ENCODE results near the gene ABL2.

ABL2 gene

DNA sequence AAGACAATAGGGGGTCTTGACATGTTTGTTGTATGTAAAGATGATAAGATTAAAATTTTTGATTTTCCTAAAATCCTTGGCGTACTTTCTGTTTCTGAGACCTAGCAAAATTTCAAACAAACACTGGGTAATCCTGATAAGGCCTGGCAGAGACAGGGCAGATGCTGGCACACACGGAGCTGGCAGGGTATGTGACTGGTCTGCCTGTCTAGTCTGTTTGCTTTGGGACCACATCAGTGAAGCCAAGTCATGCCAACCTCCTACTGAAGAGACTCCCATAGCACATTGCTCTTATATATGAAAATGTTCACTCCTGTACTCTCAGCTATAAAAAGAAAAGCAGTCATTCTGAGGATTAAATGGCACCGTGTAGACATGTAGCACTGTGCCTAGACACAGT is 133.6 kb downstream of the ABL2 start:
- H3K9me3 ChIP-seq (ENCODE audit: control insufficient read depth, insufficient read depth, low read length): no peaks in the 10 kb centered on the region
- H3K27me3 ChIP-seq (ENCODE audit: control insufficient read depth, low read length): no peaks in the 10 kb centered on the region
- H3K4me3 ChIP-seq (ENCODE audit: low read length): no peak overlapping the region
- H3K4me1 ChIP-seq (ENCODE audit: control insufficient read depth, low read length): no peaks in the 10 kb centered on the region
- H3K4me2 ChIP-seq (ENCODE audit: low read length): no peak overlapping the region
- H3K9me2 ChIP-seq (replicated peaks; ENCODE audit: control insufficient read depth, low read length): no peaks in the 10 kb centered on the region
- TF ChIP-seq CTCF (IDR thresholded peaks at IDR 0.05; ENCODE audit: low read depth, low read length, poor library complexity, severe bottlenecking) (no peak), EZH2phosphoT487 (IDR thresholded peaks at IDR 0.05; ENCODE audit: borderline replicate concordance, low read length) (no peak)
- H3F3A ChIP-seq (ENCODE audit: control insufficient read depth, insufficient read depth): peaks cover 18% of the 10 kb centered on the region
- H3K36me3 ChIP-seq (ENCODE audit: control insufficient read depth, low read length): peaks cover 67% of the 10 kb centered on the region
- H4K20me1 ChIP-seq (ENCODE audit: control insufficient read depth, insufficient read depth, low read depth, low read length): peaks cover 4% of the 10 kb centered on the region; the same call in 1 of the 2 replicates
- H3K79me2 ChIP-seq (ENCODE audit: control insufficient read depth, low read length): peaks cover 8% of the 10 kb centered on the region
- no peak overlapping the region for H3K27ac ChIP-seq (ENCODE audit: low read depth, low read length)

- H3F3A ChIP-seq (ENCODE audit: control insufficient read depth, insufficient read depth): peaks cover 18% of the 10 kb centered on the region
- peaks cover 72% of the 10 kb centered on the region for H3K36me3 ChIP-seq (ENCODE audit: control insufficient read depth, low read length)
- TF ChIP-seq EZH2phosphoT487 (IDR thresholded peaks at IDR 0.05; ENCODE audit: borderline replicate concordance, low read length) (no peak), CTCF (IDR thresholded peaks at IDR 0.05; ENCODE audit: low read depth, low read length, poor library complexity, severe bottlenecking) (no peak)
These were observed 134.1 kb downstream of the ABL2 start for GRCh38 chr1:179095377-179095776.

GRCh38 chr1:179094818-179095217 is 134.7 kb downstream of the ABL2 start:
- no peaks in the 10 kb centered on the region for H3K27me3 ChIP-seq (ENCODE audit: control insufficient read depth, low read length)
- no peak overlapping the region for H3K4me3 ChIP-seq (ENCODE audit: low read length)
- no peak overlapping the region for H3K4me2 ChIP-seq (ENCODE audit: low read length)
- TF ChIP-seq EZH2phosphoT487 (IDR thresholded peaks at IDR 0.05; ENCODE audit: borderline replicate concordance, low read length) (no peak), CTCF (IDR thresholded peaks at IDR 0.05; ENCODE audit: low read depth, low read length, poor library complexity, severe bottlenecking) (no peak)
- H3K79me2 ChIP-seq (ENCODE audit: control insufficient read depth, low read length): peaks cover 18% of the 10 kb centered on the region
- no peak overlapping the region for H3K27ac ChIP-seq (ENCODE audit: low read depth, low read length)
- H3K9me3 ChIP-seq (ENCODE audit: control insufficient read depth, insufficient read depth, low read length): no peaks in the 10 kb centered on the region
- H3F3A ChIP-seq (ENCODE audit: control insufficient read depth, insufficient read depth): peaks cover 18% of the 10 kb centered on the region
- H4K20me1 ChIP-seq (ENCODE audit: control insufficient read depth, insufficient read depth, low read depth, low read length): peaks cover 4% of the 10 kb centered on the region; the same call in 1 of the 2 replicates
- H3K9me2 ChIP-seq (replicated peaks; ENCODE audit: control insufficient read depth, low read length): no peaks in the 10 kb centered on the region
- peaks cover 78% of the 10 kb centered on the region for H3K36me3 ChIP-seq (ENCODE audit: control insufficient read depth, low read length)
- H3K4me1 ChIP-seq (ENCODE audit: control insufficient read depth, low read length): no peaks in the 10 kb centered on the region

More at GRCh38 chr1:179095377-179095776, 134.1 kb downstream of the ABL2 start:
- Histone ChIP-seq H3K4me1 (ENCODE audit: control insufficient read depth, low read length) (no peaks in the 10 kb centered on the region), H3K79me2 (ENCODE audit: control insufficient read depth, low read length) (peaks cover 14% of the 10 kb centered on the region), H3K27me3 (ENCODE audit: control insufficient read depth, low read length) (no peaks in the 10 kb centered on the region), H3K9me2 (replicated peaks; ENCODE audit: control insufficient read depth, low read length) (no peaks in the 10 kb centered on the region), H3K4me3 (ENCODE audit: low read length) (no peak overlapping the region), H3K27ac (ENCODE audit: low read depth, low read length) (no peak overlapping the region), H3K4me2 (ENCODE audit: low read length) (no peak overlapping the region), H4K20me1 (ENCODE audit: control insufficient read depth, insufficient read depth, low read depth, low read length) (peaks cover 4% of the 10 kb centered on the region; the same call in 1 of the 2 replicates), H3K9me3 (ENCODE audit: control insufficient read depth, insufficient read depth, low read length) (no peaks in the 10 kb centered on the region)
